K562 (cell line): ENCODE data around the gene PRSS57. TPM values are rescaled to one million over a fixed set of nuclear protein-coding genes. Genes with fewer than 3 reads are reported as not detected.

Source experiments
- ATAC-seq: fragments of 200-7000 bp; cut with Tn5 transposase; 3 replicates; pipeline ENCODE4 v1.9.1; 2020; ENCODE audit warnings: moderate library complexity
- BruUV-seq: library from RNA; stranded (reverse); fragments of 400-500 nt; replicated peaks from 2 replicates; lab custom pipeline; 2021; lab: Mats Ljungman, UMichigan
- CTCF ChIA-PET: fragments of 300-600 bp; formaldehyde crosslinking; extraction: SDS; loops from one replicate; lab custom pipeline; 2021; ENCODE audit warnings: low intra/inter-chr PET ratio; lab: Yijun Ruan, JAX
- POLR2A ChIA-PET: fragments of 300-600, 350-650 bp; sonication (Branson Sonifier 250); formaldehyde crosslinking; extraction: SDS; loops from one replicate; lab custom pipeline; 2021; ENCODE audit warnings: antibody characterized with exemption, inconsistent platforms; lab: Yijun Ruan, JAX
- DNase-seq, 4 experiments: peaks; one replicate each; pipeline versions ENCODE4 v3.0.0 to v3.0.0-alpha.2; 2011 to 2018; ENCODE audit warnings: low spot score in 3 of 4, mixed read lengths in 3 of 4; ENCODE audit errors: extremely low read depth in 1 of 4
- FAIRE-seq: peaks from 2 replicates; lab custom pipeline; 2011; peaks lifted over from hg19 to GRCh38; lab: Jason Lieb, UNC
- H2AFZ ChIP-seq: 2 replicates; pipeline ENCODE4 v1.6.0; 2011; ENCODE audit warnings: low read depth, low read length, control low read depth, inconsistent platforms
- H3K27ac ChIP-seq: fragments of 200-600 bp; 3 replicates; pipeline ENCODE4 v1.8.0; 2011; ENCODE audit warnings: low read depth, mild to moderate bottlenecking, control low read depth, inconsistent platforms, low read length, moderate library complexity, mixed read lengths; ENCODE audit errors: extremely low read depth
- H3K27me3 ChIP-seq, 2 experiments: fragments of 300-600 bp in 1 of 2; 2 replicates in 1 of 2; 3 replicates in 1 of 2; pipeline versions ENCODE4 v1.6.0 to v1.8.0; 2011; ENCODE audit warnings: inconsistent platforms in 2 of 2, low read length in 2 of 2, mild to moderate bottlenecking in 1 of 2, mixed read lengths in 1 of 2, moderate library complexity in 1 of 2; ENCODE audit not compliant: control insufficient read depth in 2 of 2, insufficient read depth in 2 of 2
- H3K36me3 ChIP-seq: fragments of 300-600 bp; 3 replicates; pipeline ENCODE4 v1.8.0; 2011; ENCODE audit warnings: mild to moderate bottlenecking, low read length, inconsistent platforms; ENCODE audit not compliant: control insufficient read depth, insufficient read depth
- H3K4me1 ChIP-seq, 2 experiments: fragments of 200-600 bp in 1 of 2; replicated peaks in 1 of 2; 2 replicates in 1 of 2; 3 replicates in 1 of 2; pipeline versions ENCODE4 v1.5.1 to v1.8.0; 2011; ENCODE audit warnings: inconsistent platforms in 2 of 2, low read length in 2 of 2, mild to moderate bottlenecking in 1 of 2, mixed read lengths in 1 of 2, moderate library complexity in 1 of 2; ENCODE audit not compliant: control insufficient read depth in 2 of 2, insufficient read depth in 2 of 2
- H3K4me2 ChIP-seq: 2 replicates; pipeline ENCODE4 v1.6.1; 2011; ENCODE audit warnings: low read length, control low read depth, inconsistent platforms, mixed read lengths; ENCODE audit not compliant: insufficient read depth
- H3K4me3 ChIP-seq: fragments of 200-600 bp; sonication (generic), shearing (Covaris generic); 2 replicates; pipeline ENCODE4 v1.5.1; 2016; ENCODE audit warnings: control low read depth, inconsistent platforms
- H3K79me2 ChIP-seq: fragments of 200-600 bp; 3 replicates; pipeline ENCODE4 v1.8.0; 2011; ENCODE audit warnings: low read length, inconsistent platforms; ENCODE audit not compliant: control insufficient read depth, insufficient read depth
- H3K9ac ChIP-seq, 2 experiments: 2 replicates each; pipeline versions ENCODE4 v1.6.0 to v1.6.1; 2011; ENCODE audit warnings: low read depth in 2 of 2, low read length in 2 of 2, control low read depth in 1 of 2, inconsistent platforms in 1 of 2, mild to moderate bottlenecking in 1 of 2, mixed read lengths in 1 of 2; ENCODE audit not compliant: insufficient read depth in 1 of 2
- H3K9me1 ChIP-seq: one replicate; pipeline ENCODE4 v1.6.0; 2011; ENCODE audit warnings: inconsistent platforms, mild to moderate bottlenecking, low read length, moderate library complexity; ENCODE audit not compliant: control insufficient read depth, insufficient read depth
- H3K9me3 ChIP-seq: replicated peaks from 2 replicates; pipeline ENCODE4 v1.5.1; 2011; ENCODE audit warnings: low read depth, low read length, inconsistent platforms; ENCODE audit not compliant: control insufficient read depth, insufficient read depth
- H4K20me1 ChIP-seq: replicated peaks from 2 replicates; pipeline ENCODE4 v1.6.1; 2011; ENCODE audit warnings: low read length, inconsistent platforms, mixed read lengths; ENCODE audit not compliant: control insufficient read depth, insufficient read depth
- ARNT ChIP-seq, 2 experiments: fragments of 450-650 bp; IDR thresholded peaks; 2 replicates each; pipeline ENCODE4 v1.6.1; 2016; ENCODE audit warnings: mild to moderate bottlenecking in 1 of 2
- BRD4 ChIP-seq: fragments of 200-600 bp; sonication (generic); IDR thresholded peaks from 2 replicates; pipeline ENCODE4 v1.6.1; 2017; ENCODE audit warnings: inconsistent platforms
- PHB2 ChIP-seq: fragments of 450-650 bp; IDR thresholded peaks from 2 replicates; pipeline ENCODE4 v1.6.1; 2017; ENCODE audit warnings: low read depth
- POLR2G ChIP-seq: fragments of 200-400 bp; formaldehyde crosslinking; IDR thresholded peaks from 2 replicates; pipeline ENCODE4 v1.6.1; 2017; ENCODE audit warnings: low read depth, mild to moderate bottlenecking, antibody characterized with exemption, low read length, moderate library complexity
- RBFOX2 ChIP-seq: fragments of 200-400 bp; formaldehyde crosslinking; IDR thresholded peaks from 2 replicates; pipeline ENCODE4 v1.6.1; 2017; ENCODE audit warnings: low read depth, mild to moderate bottlenecking, low read length, moderate library complexity
- SLC30A9 ChIP-seq: fragments of 250-450 bp; sonication (Bioruptor Pico); IDR thresholded peaks from 2 replicates; pipeline ENCODE4 v1.8.0; 2022; ENCODE audit warnings: mild to moderate bottlenecking, moderate library complexity
- WGBS: fragments of 100-300 bp; shearing (Covaris generic); methylation state at CpG from one replicate; pipeline ENCODE4 v1.1.6; 2016; ENCODE audit warnings: low coverage, mixed read lengths; ENCODE audit not compliant: insufficient coverage; ENCODE audit errors: missing lambda C conversion rate; 5-methylcytosine and 5-hydroxymethylcytosine counted together
- in situ Hi-C: fragments of 300-500 bp; cut with MboI; formaldehyde crosslinking; loops from 4 replicates; pipeline ENCODE4 v1.15.0; 2018; ENCODE audit warnings: inconsistent platforms, mixed read lengths
- intact Hi-C: fragments of 100-400 bp; cut with micrococcal nuclease; formaldehyde crosslinking; loops from 2 replicates; pipeline ENCODE4 v1.14.2; 2022
- polyA plus RNA-seq, 8 experiments: library from polyadenylated mRNA; depleted of rRNA in 4 of 8; stranded (reverse) in 5 of 8; unstranded in 3 of 8; fragments of >200 nt; fragmentation: Nextera tagmentation in 2 of 8; fragmentation: Illumina TruSeq in 1 of 8; extraction: Ambion mirVana in 2 of 8; extraction: Trizol in 1 of 8; gene quantifications; 2 replicates each; pipeline versions ENCODE4 v1.2.1 to v1.2.3, GENCODE V29; 2011 to 2014; ENCODE audit warnings: inconsistent platforms in 1 of 8, missing spikeins in 1 of 8
- total RNA-seq, 7 experiments: library from RNA; depleted of rRNA in 6 of 7; stranded (reverse); fragments of >200 nt in 6 of 7; fragmentation: Illumina TruSeq in 2 of 7; extraction: Trizol in 2 of 7; gene quantifications; 2 replicates each; pipeline versions ENCODE4 v1.2.1 to v1.2.3, GENCODE V29; 2011 to 2021; ENCODE audit warnings: low replicate concordance in 1 of 7
- TF ChIP-seq, protein P1 (sequence below): fragments of 250-450 bp; sonication (Bioruptor Pico); IDR thresholded peaks from 2 replicates; pipeline ENCODE4 v1.8.0; 2021; ENCODE audit warnings: moderate library complexity, mild to moderate bottlenecking, inconsistent platforms

Gene PRSS57
- total and polyA plus RNA-seq, 9 of the 15 experiments (the other 6 are each of a cell fraction or from before 2014, with no cell fraction given) = 0.06 to 2.5 (median 1.3) TPM; not detected in 3

DNA sequence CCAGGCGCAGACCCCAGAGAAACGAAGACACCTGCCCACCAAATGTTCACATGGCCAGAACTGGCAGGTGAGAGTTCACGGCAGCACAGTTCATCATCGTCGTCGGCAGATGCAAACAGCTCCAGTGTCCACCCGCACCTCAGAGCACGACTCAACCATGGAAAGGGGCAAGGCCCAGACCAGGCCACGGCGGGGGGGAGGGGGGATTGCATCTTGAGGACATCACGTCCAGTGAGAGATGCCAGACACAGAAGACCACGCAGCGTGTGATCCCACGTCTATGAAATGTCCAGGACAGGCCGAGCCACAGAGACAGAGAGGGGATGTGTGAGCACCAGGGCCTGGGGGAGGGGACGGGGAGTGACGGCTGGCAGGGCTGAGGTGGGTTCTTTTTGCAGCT lies 39.6 kb downstream of the PRSS57 start:
- peaks cover 96% of the 10 kb centered on the region; the same call in 2 of the 3 replicates for H3K36me3 ChIP-seq
- in situ Hi-C loops (no loop called here), intact Hi-C loops (no loop called here)
- 94% methylated on average over 15 of the region's 17 CpGs for WGBS
- BruUV-seq = no TSS peak
- H4K20me1 ChIP-seq = peaks cover 45% of the 10 kb centered on the region
- ChIA-PET POLR2A (no interaction called here), CTCF (no interaction called here)
- H3K4me3 ChIP-seq = no peak overlapping the region
- no peak for DNase-seq
- no peak overlapping the region; a peak in 1 of 4 replicates for H3K9ac ChIP-seq
- FAIRE-seq = no peak
- TF ChIP-seq BRD4 (no peak), SLC30A9 (no peak), RBFOX2 (peak; percentile 29; the same call in 1 of the 2 replicates), ARNT (IDR thresholded peaks at IDR 0.05) (no peak), POLR2G (peak; percentile 49), PHB2 (no peak)
- TF ChIP-seq, protein P1, sequence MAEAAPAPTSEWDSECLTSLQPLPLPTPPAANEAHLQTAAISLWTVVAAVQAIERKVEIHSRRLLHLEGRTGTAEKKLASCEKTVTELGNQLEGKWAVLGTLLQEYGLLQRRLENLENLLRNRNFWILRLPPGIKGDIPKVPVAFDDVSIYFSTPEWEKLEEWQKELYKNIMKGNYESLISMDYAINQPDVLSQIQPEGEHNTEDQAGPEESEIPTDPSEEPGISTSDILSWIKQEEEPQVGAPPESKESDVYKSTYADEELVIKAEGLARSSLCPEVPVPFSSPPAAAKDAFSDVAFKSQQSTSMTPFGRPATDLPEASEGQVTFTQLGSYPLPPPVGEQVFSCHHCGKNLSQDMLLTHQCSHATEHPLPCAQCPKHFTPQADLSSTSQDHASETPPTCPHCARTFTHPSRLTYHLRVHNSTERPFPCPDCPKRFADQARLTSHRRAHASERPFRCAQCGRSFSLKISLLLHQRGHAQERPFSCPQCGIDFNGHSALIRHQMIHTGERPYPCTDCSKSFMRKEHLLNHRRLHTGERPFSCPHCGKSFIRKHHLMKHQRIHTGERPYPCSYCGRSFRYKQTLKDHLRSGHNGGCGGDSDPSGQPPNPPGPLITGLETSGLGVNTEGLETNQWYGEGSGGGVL (CRISPR knock-in tag) = no peak
- no peaks in the 10 kb centered on the region for H3K9me3 ChIP-seq
- no peak for ATAC-seq
- H3K27me3 ChIP-seq = no peaks in the 10 kb centered on the region
- peaks cover 85% of the 10 kb centered on the region for H3K79me2 ChIP-seq
- no peak overlapping the region for H2AFZ ChIP-seq
- no peak overlapping the region for H3K27ac ChIP-seq
- peaks cover 6 to 65% of the 10 kb centered on the region in 2 experiments for H3K4me1 ChIP-seq
- H3K4me2 ChIP-seq = no peak overlapping the region
- H3K9me1 ChIP-seq = peaks cover 8% of the 10 kb centered on the region
